RWPE1 (cell line): ENCODE results near the gene MFSD11.
A peak's percentile ranks its signal among the peaks of the same experiment; 100 is the strongest.
"Not testable (repeated sequence)": the region's sequence is repeated elsewhere in the genome, so short reads cannot be mapped to it uniquely, and the experiment has no call there.

ENCODE experiments used
- CTCF ChIA-PET: fragments of 350-600 bp; sonication (Branson Sonifier 250); formaldehyde crosslinking; extraction: SDS; loops from one replicate; lab custom pipeline; 2021; lab: Yijun Ruan, JAX
- POLR2A ChIA-PET: fragments of 400-600 bp; formaldehyde crosslinking; extraction: SDS; loops from one replicate; lab custom pipeline; 2020; ENCODE audit warnings: antibody characterized with exemption; ENCODE audit not compliant: low non-redundant PET; lab: Yijun Ruan, JAX
- DNase-seq: peaks from one replicate; pipeline ENCODE4 v3.0.0; 2012; ENCODE audit warnings: low spot score
- H3K27ac ChIP-seq: fragments of 450-650 bp; 2 replicates; pipeline ENCODE4 v1.5.1; 2017
- TF ChIP-seq, protein P1 (sequence below): fragments of 450-650 bp; conservative IDR thresholded peaks from 2 replicates; pipeline ENCODE4 v1.5.1; 2017; ENCODE audit warnings: low read depth, mild to moderate bottlenecking

MFSD11 gene

DNA sequence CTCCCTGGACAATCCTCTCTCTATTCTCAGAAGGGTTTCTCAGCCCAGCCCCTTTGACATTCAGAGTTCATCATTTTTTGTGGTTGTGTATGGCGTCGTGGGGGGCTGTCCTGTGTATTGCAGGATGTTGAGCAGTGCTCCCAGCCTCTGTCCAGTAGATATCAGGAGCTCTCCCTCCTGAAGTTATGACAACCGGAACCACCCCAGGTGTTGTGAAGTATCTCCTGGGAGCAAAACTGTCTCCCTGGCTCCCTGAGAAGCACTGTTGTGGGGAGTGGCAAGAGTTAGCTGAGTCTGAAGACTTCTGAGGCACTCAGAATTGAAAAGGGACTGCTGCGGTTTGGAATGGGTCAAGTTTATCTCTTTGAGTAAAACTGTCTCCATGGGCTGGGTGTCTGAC lies 74.3 kb downstream of the MFSD11 start:
- TF ChIP-seq, protein P1, sequence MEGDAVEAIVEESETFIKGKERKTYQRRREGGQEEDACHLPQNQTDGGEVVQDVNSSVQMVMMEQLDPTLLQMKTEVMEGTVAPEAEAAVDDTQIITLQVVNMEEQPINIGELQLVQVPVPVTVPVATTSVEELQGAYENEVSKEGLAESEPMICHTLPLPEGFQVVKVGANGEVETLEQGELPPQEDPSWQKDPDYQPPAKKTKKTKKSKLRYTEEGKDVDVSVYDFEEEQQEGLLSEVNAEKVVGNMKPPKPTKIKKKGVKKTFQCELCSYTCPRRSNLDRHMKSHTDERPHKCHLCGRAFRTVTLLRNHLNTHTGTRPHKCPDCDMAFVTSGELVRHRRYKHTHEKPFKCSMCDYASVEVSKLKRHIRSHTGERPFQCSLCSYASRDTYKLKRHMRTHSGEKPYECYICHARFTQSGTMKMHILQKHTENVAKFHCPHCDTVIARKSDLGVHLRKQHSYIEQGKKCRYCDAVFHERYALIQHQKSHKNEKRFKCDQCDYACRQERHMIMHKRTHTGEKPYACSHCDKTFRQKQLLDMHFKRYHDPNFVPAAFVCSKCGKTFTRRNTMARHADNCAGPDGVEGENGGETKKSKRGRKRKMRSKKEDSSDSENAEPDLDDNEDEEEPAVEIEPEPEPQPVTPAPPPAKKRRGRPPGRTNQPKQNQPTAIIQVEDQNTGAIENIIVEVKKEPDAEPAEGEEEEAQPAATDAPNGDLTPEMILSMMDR = no peak
- ChIA-PET CTCF (interaction anchor here (0.7 to 1.1 kb wide), 3 partner anchors 56 to 1404 kb away, joined by 3 to 4 read pairs (median 3); partner anchors contain the start of gene MGAT5B), POLR2A (no interaction called here)
- DNase-seq = no peak
- H3K27ac ChIP-seq = no peak overlapping the region

DNA sequence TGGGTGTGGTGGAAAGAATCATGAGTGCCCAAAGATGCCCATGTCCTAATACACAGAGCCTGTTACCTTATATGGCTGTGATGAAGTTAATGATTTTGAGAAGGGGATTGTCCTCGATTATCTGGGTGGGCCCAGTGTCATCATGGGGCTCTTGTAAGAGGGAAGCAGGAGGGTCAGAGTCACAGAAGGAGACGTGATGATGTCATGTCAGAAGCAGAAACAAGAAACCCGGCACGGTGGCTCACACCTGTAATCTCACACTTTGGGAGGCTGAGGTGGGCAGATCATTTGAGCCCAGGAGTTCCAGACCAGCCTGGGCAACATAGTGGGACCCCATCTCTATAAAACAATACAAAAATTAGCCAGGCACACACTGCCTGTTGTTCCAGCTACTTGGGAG lies 75.0 kb downstream of the MFSD11 start:
- DNase-seq = no peak
- CTCF ChIA-PET = interaction anchor here (1.1 kb wide), 1 partner anchor 55 kb away, joined by 3 read pairs; the partner anchor contains the start of gene MGAT5B
- TF ChIP-seq, protein P1 = no peak
- no peak overlapping the region for H3K27ac ChIP-seq
- POLR2A ChIA-PET = no interaction called here

DNA sequence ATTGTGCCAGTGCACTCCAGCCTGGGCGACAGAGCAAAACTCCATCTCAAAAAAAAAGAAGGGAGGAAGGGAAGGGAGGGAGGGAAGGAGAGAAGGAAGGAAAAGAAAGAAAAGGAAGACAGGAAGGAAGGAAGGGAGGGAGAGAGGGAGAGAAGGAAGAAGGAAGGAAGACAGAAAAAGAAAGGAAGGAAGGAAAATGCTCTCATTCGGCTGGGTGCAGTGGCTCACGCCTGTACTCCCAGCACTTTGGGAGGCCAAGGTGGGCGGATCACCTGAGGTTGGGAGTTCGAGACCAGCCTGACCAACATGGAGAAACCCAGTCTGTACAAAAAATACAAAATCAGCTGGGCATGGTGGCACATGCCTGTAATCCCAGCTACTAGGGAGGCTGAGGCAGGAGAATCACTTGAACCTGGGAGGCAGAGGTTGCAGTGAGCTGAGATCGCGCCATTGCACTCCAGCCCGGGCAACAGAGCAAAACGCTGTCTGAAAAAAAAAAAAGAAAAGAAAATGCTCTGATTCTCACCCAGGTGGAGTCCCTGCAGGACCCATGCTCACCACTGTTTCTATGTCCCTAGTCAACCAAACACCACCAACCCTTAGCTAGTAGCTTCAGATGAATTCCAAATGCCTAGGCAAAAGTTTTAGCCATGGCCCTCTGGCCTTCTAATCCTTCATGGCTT lies 78.1 kb downstream of the MFSD11 start:
- DNase-seq, POLR2A ChIA-PET, H3K27ac ChIP-seq: not testable (repeated sequence)
- CTCF ChIA-PET = interaction anchor here (0.6 to 0.9 kb wide), 3 partner anchors 25 to 240 kb away, joined by 3 to 5 read pairs (median 3); no protein-coding TSS in a partner anchor

DNA sequence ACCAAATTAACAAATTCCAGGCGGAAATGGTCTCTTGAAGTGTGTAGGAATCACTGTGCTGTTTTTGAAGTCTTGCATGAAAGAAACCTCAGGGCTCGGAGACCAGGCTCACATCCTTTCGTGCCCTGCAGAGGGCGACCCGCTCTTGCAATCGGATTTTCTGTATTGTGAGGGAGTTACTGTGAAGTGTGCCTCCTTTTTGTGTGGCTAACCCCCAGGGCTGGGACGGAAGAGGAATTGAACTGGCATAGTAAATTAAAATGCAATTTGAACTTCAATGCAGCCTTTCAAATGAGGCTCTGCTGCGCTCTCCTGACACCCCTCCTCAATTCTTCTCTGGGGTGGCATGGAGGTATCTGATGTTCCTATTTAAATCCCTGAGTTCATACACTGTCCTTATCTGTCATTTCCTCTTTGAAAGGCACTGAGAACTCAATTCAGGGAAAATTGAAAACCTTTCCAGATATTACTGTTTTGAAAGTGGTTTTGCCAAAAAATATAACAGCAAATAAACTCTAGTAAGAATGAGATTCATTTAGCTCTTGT lies 78.7 kb downstream of the MFSD11 start:
- DNase-seq = peak; percentile 50
- TF ChIP-seq, protein P1 = peak; percentile 67
- H3K27ac ChIP-seq = no peak overlapping the region
- ChIA-PET POLR2A (no interaction called here), CTCF (interaction anchor here (0.6 to 0.9 kb wide), 4 partner anchors 24 to 239 kb away, joined by 3 to 5 read pairs (median 3); no protein-coding TSS in a partner anchor)

DNA sequence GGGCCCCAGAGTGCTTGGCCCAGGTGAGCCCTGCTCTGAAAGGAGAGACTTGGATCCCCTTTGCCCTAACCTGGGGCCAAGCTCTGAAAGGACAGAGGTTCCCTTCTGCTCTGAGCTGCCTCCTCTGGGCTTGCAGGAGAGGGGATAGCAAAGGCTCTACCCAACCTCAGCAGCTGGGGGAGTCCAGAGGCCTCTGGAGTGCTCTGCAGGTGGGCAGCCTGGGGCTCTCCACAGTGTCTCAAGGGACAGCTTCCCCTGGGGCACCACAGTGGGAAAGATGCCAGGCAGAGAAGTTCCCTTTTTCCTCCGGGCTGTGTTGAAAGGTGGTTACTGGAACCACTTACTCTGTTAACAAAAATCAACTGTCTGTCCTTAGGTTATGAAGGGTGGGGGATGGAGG lies 82.1 kb downstream of the MFSD11 start:
- ChIA-PET POLR2A (no interaction called here), CTCF (interaction anchor here (0.6 kb wide), 1 partner anchor 81 kb away, joined by 5 read pairs; no protein-coding TSS in a partner anchor)
- no peak overlapping the region for H3K27ac ChIP-seq
- TF ChIP-seq, protein P1 = no peak
- DNase-seq = no peak

DNA sequence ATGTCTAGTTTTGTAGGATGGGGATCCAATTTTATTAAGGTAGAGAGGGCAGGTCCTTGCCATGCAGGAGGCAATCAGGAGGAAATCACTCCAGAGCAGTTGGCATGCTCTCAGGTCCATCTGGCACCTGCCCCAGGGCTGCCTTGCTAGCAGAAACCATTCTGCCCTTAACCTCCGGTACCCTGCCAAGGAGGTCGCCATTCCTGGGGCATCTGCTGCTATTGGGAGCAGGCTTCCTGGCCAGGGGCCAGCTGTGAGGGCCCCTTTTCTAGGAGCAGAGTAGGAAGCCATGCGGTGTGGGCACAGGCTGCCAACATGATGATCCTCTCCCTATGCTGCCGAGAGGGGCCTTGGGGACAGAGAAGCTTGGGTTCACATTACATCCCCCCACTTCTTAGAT lies 82.6 kb downstream of the MFSD11 start:
- H3K27ac ChIP-seq = no peak overlapping the region

More for the DNA sequence above, 82.6 kb downstream of the MFSD11 start:
- ChIA-PET CTCF (no interaction called here), POLR2A (no interaction called here)
- no peak for DNase-seq
- TF ChIP-seq, protein P1 = no peak
